Endodermal cell (in vitro differentiated cells): ENCODE measurements around the gene ELP1. TPM values are rescaled to one million over a fixed set of nuclear protein-coding genes. Genes with fewer than 3 reads are reported as not detected.
A peak's percentile ranks its signal among the peaks of the same experiment; 100 is the strongest.

Experiments used
- DNase-seq: peaks from one replicate; pipeline ENCODE4 v3.0.0-alpha.2; 2017
- H3K27ac ChIP-seq: 2 replicates; pipeline ENCODE4 v1.5.1; 2013; ENCODE audit warnings: mild to moderate bottlenecking, low read depth, low read length, moderate library complexity
- H3K27me3 ChIP-seq: 2 replicates; pipeline ENCODE4 v1.6.1; 2013; ENCODE audit warnings: mild to moderate bottlenecking, low read length, moderate library complexity; ENCODE audit not compliant: insufficient read depth, control insufficient read depth, poor library complexity, severe bottlenecking
- H3K36me3 ChIP-seq: 2 replicates; pipeline ENCODE4 v1.7.0; 2013; ENCODE audit warnings: mild to moderate bottlenecking, low read length, moderate library complexity; ENCODE audit not compliant: control insufficient read depth, insufficient read depth
- H3K4me1 ChIP-seq: one replicate; pipeline ENCODE4 v1.7.0; 2013; ENCODE audit warnings: low read length; ENCODE audit not compliant: control insufficient read depth, insufficient read depth
- H3K4me3 ChIP-seq: 2 replicates; pipeline ENCODE4 v1.5.1; 2013; ENCODE audit warnings: mild to moderate bottlenecking, low read length, moderate library complexity
- H3K9ac ChIP-seq: 2 replicates; pipeline ENCODE4 v1.6.1; 2013; ENCODE audit warnings: mild to moderate bottlenecking, low read length, moderate library complexity; ENCODE audit not compliant: poor library complexity, severe bottlenecking; ENCODE audit errors: extremely low read depth
- H3K9me3 ChIP-seq: 2 replicates; pipeline ENCODE4 v1.6.1; 2013; ENCODE audit warnings: mild to moderate bottlenecking, low read length, moderate library complexity; ENCODE audit not compliant: control insufficient read depth
- H3K27ac Mint-ChIP-seq: 2 replicates; pipeline ENCODE4 v1.8.0; 2020; ENCODE audit warnings: mixed read lengths
- H3K27me3 Mint-ChIP-seq: 2 replicates; pipeline ENCODE4 v1.8.0; 2021; ENCODE audit warnings: mild to moderate bottlenecking, mixed read lengths; ENCODE audit not compliant: insufficient read depth
- H3K36me3 Mint-ChIP-seq: 2 replicates; pipeline ENCODE4 v1.8.0; 2020; ENCODE audit warnings: low read depth, mixed read lengths
- H3K4me1 Mint-ChIP-seq: 2 replicates; pipeline ENCODE4 v1.8.0; 2020; ENCODE audit warnings: mixed read lengths
- H3K4me3 Mint-ChIP-seq: 2 replicates; pipeline ENCODE4 v1.8.0; 2020; ENCODE audit warnings: mild to moderate bottlenecking, moderate library complexity, mixed read lengths
- H3K9me3 Mint-ChIP-seq: 2 replicates; pipeline ENCODE4 v1.8.0; 2020; ENCODE audit warnings: mild to moderate bottlenecking, mixed read lengths
- CTCF ChIP-seq: fragments of 200-600 bp; sonication (generic); conservative IDR thresholded peaks from 2 replicates; pipeline ENCODE4 v1.5.0; 2021; ENCODE audit warnings: antibody characterized with exemption, mild to moderate bottlenecking
- WGBS, 2 experiments: methylation state at CpG; one replicate each; pipeline versions ENCODE4 v1.1.5 to v1.1.7; 2013; ENCODE audit warnings: missing lambda C conversion rate in 2 of 2, mixed read lengths in 1 of 2; ENCODE audit not compliant: insufficient coverage in 1 of 2, insufficient read length in 1 of 2; 5-methylcytosine and 5-hydroxymethylcytosine counted together
- total RNA-seq, 2 donors: library from RNA; stranded (reverse); fragmentation: NEBNext Ultra II Directional in 1 of 2; extraction: Animal tissue kit (Norgen Biotek cat#: 25700) in 1 of 2; gene quantifications; 2 replicates in 1 of 2; 3 replicates in 1 of 2; pipeline ENCODE4 v1.2.1, GENCODE V29; 2021

Gene ELP1
- total RNA-seq, 2 donors from 2014 or later, result 32.9 to 37.1 TPM

- no peaks in the 10 kb centered on the region for H3K27me3 Mint-ChIP-seq
- no peak overlapping the region for H3K4me3 Mint-ChIP-seq
Observed at GRCh38 chr9:108865037-108865436, 68.9 kb downstream of the ELP1 start.

GRCh38 chr9:108864446-108864845 is 69.5 kb downstream of the ELP1 start:
- H3K27ac ChIP-seq, result no peak overlapping the region
- Mint-ChIP-seq H3K4me3 (no peak overlapping the region), H3K36me3 (peaks cover 15% of the 10 kb centered on the region), H3K4me1 (no peaks in the 10 kb centered on the region), H3K27ac (no peak overlapping the region), H3K27me3 (no peaks in the 10 kb centered on the region), H3K9me3 (no peaks in the 10 kb centered on the region)
- no peak overlapping the region for H3K4me3 ChIP-seq
- peak; percentile 53 for TF ChIP-seq CTCF
- no peaks in the 10 kb centered on the region for H3K9me3 ChIP-seq
- peaks cover 20% of the 10 kb centered on the region for H3K36me3 ChIP-seq
- no peaks in the 10 kb centered on the region for H3K27me3 ChIP-seq
- H3K9ac ChIP-seq, result no peak overlapping the region
- no peak for DNase-seq
- no peaks in the 10 kb centered on the region for H3K4me1 ChIP-seq
- 78 to 88% methylated on average over 2 to 3 of the region's 3 CpGs for WGBS, 2 experiments

More at GRCh38 chr9:108865037-108865436, 68.9 kb downstream of the ELP1 start:
- Histone ChIP-seq H3K9me3 (no peaks in the 10 kb centered on the region), H3K27me3 (no peaks in the 10 kb centered on the region), H3K36me3 (peaks cover 20% of the 10 kb centered on the region), H3K27ac (no peak overlapping the region), H3K9ac (no peak overlapping the region), H3K4me1 (no peaks in the 10 kb centered on the region), H3K4me3 (no peak overlapping the region)
- Mint-ChIP-seq H3K4me1 (no peaks in the 10 kb centered on the region), H3K9me3 (no peaks in the 10 kb centered on the region), H3K36me3 (peaks cover 15% of the 10 kb centered on the region), H3K27ac (no peak overlapping the region)
- DNase-seq, result no peak
- TF ChIP-seq CTCF, result no peak
- WGBS, 2 experiments, result 77 to 95% methylated on average over 3 to 4 of the region's 4 CpGs

DNA sequence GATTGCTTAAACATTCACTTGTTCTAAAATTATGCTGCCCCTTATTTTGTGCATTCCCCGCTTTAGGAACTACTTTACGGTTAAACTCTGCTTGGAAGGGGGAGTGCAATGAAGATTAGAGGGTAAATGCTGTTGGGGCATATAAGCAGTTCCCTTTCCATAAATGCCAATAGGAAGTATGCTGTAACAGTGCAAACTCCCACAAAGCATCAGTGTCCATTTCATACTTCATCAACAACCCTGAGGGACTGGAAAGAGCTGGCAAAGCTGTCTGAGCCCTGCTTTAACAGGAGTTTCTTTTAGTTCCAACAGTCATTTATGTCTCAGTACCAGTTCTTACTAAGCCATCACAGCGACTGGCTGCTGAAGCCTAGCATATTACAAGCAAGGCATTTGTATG is 70.0 kb downstream of the ELP1 start:
- 89 to 95% methylated on average over 1 to 3 of the region's 3 CpGs for WGBS, 2 experiments
- Histone ChIP-seq H3K27ac (no peak overlapping the region), H3K4me3 (no peak overlapping the region), H3K27me3 (no peaks in the 10 kb centered on the region), H3K36me3 (peaks cover 15% of the 10 kb centered on the region), H3K9ac (no peak overlapping the region), H3K4me1 (no peaks in the 10 kb centered on the region), H3K9me3 (no peaks in the 10 kb centered on the region)
- Mint-ChIP-seq H3K9me3 (no peaks in the 10 kb centered on the region), H3K27me3 (no peaks in the 10 kb centered on the region), H3K4me3 (no peak overlapping the region), H3K36me3 (peaks cover 15% of the 10 kb centered on the region), H3K4me1 (no peaks in the 10 kb centered on the region), H3K27ac (no peak overlapping the region)
- DNase-seq, result no peak
- TF ChIP-seq CTCF, result no peak
